ENCODE data around the gene LRRC36.

DNA sequence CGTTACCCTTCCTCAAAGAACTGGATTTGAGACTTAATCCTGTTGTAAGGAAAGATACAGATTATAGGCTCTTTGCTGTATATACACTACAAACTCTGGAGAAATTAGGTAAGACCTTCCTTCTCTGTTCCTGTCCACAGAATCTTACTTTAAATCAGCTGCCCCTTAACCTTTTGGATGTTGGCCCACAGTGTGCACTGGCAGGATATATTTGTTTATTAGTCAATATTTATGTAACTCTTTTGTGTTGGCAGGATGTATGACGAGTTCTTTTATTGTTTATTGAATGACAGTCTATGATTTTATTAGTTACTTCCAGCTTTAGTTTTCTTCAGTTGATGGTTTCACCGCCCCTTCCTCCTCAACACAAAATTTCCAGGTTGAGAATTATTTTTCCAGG lies 19.7 kb downstream of the LRRC36 start:
- TF ChIP-seq CTCF (IDR thresholded peaks at IDR 0.05) (no peak), POLR2A (IDR thresholded peaks at IDR 0.05; ENCODE audit: low read depth) (no peak), POLR2AphosphoS5 (IDR thresholded peaks at IDR 0.05) (no peak), EP300 (IDR thresholded peaks at IDR 0.05) (no peak)

Measured in esophagus muscularis mucosa (tissue), 4 donors.